K562 treated with DMSO at 1 percent for 48 hours (cell line): ENCODE measurements around the gene ZNF860. TPM values are rescaled to one million over a fixed set of nuclear protein-coding genes. Genes with fewer than 3 reads are reported as not detected.

Experiments used
- total RNA-seq: library from RNA; unstranded; fragments of 300-600 nt; gene quantifications from 2 replicates; pipeline ENCODE4 v1.2.3, GENCODE V29; 2022; ENCODE audit warnings: low replicate concordance; ENCODE audit errors: extremely low read depth

The ZNF860 gene
- total RNA-seq, result not detected in 2 replicates

DNA sequence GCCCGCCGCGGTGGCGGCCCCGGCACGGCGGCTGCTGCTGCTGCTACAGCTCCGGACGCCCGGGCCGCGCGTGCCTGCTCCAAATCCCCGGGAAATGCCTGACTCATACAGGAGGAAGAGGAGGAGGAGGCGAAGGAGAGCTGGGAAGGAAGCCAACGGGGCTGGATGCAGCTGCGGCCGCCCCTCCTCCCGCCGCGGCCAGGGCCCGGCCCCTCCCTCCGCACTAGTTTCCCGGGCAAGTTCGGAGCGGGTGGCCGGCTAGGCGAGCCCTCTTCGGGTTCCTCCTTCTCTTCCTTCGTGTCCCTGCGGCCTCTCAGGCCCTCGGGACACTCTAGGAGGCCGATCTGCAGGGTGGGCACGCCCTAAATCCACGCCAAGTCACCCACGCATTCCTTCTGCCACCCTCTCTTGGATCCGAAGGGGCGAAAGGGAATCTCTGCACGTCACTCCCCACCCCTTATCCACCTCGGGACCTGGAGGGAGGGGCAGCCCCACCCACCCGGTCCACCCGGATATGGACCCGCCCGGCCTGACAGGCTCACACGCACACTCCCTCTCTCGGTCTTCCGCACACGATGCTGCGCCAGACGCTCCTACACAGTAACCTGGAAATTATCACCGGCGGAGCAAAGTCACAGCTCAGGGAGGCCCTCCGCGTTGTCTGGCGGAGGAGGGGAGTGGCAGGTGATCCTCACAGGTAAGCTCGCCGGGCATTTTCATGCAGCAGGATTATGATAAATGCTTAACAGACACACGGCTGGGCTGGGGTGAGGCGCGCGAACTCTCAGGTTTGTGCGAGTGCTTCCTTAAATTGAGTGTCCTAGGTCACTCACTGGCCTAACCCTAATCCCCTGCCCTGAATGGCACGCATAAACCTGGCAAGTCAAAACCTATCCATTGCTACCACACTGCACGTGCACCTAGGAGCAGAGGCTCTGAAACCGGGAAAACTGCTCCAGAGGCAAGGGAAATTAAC is at the start of gene ZNF860, which contains the start of gene OSBPL10:
Gene ZNF860 (plus strand): TSS at position 545 of the 976 bp plus-strand sequence. CDS start 7,330 bp downstream, outside the sequence.
Gene OSBPL10 (minus strand): TSS at position 57 of the 976 bp plus-strand sequence. CDS start 83 bp downstream, outside the sequence.

Other genes with a start within 250 kb of the ZNF860 start
- not detected in 2 replicates for gene OSBPL10, start 488 bp upstream of the ZNF860 start, total RNA-seq
- not detected in 2 replicates for gene GPD1L, start 124.9 kb downstream of the ZNF860 start, total RNA-seq